ENCODE results near the gene DGKD.
A peak's percentile ranks its signal among the peaks of the same experiment; 100 is the strongest.
"Not testable (repeated sequence)": the region's sequence is repeated elsewhere in the genome, so short reads cannot be mapped to it uniquely, and the experiment has no call there.

DGKD gene, protein sequence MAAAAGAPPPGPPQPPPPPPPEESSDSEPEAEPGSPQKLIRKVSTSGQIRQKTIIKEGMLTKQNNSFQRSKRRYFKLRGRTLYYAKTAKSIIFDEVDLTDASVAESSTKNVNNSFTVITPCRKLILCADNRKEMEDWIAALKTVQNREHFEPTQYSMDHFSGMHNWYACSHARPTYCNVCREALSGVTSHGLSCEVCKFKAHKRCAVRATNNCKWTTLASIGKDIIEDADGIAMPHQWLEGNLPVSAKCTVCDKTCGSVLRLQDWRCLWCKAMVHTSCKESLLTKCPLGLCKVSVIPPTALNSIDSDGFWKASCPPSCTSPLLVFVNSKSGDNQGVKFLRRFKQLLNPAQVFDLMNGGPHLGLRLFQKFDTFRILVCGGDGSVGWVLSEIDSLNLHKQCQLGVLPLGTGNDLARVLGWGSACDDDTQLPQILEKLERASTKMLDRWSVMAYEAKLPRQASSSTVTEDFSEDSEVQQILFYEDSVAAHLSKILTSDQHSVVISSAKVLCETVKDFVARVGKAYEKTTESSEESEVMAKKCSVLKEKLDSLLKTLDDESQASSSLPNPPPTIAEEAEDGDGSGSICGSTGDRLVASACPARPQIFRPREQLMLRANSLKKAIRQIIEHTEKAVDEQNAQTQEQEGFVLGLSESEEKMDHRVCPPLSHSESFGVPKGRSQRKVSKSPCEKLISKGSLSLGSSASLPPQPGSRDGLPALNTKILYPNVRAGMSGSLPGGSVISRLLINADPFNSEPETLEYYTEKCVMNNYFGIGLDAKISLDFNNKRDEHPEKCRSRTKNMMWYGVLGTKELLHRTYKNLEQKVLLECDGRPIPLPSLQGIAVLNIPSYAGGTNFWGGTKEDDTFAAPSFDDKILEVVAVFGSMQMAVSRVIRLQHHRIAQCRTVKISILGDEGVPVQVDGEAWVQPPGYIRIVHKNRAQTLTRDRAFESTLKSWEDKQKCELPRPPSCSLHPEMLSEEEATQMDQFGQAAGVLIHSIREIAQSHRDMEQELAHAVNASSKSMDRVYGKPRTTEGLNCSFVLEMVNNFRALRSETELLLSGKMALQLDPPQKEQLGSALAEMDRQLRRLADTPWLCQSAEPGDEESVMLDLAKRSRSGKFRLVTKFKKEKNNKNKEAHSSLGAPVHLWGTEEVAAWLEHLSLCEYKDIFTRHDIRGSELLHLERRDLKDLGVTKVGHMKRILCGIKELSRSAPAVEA

GRCh38 chr2:233353769-233354499 lies at the start of gene DGKD:
Gene DGKD (plus strand): TSS chr2:233354494. CDS start chr2:233354519, 25 bp downstream.
- DNase-seq (ENCODE audit: low read depth): peak; percentile 63

- DNase-seq (ENCODE audit: low read depth): no peak
Measured at GRCh38 chr2:233307565-233307964, 46.7 kb upstream of the DGKD start, which contains the start of gene SAG. Gene SAG (plus strand): TSS chr2:233307816. CDS start chr2:233309190, 1,374 bp downstream.

DNA sequence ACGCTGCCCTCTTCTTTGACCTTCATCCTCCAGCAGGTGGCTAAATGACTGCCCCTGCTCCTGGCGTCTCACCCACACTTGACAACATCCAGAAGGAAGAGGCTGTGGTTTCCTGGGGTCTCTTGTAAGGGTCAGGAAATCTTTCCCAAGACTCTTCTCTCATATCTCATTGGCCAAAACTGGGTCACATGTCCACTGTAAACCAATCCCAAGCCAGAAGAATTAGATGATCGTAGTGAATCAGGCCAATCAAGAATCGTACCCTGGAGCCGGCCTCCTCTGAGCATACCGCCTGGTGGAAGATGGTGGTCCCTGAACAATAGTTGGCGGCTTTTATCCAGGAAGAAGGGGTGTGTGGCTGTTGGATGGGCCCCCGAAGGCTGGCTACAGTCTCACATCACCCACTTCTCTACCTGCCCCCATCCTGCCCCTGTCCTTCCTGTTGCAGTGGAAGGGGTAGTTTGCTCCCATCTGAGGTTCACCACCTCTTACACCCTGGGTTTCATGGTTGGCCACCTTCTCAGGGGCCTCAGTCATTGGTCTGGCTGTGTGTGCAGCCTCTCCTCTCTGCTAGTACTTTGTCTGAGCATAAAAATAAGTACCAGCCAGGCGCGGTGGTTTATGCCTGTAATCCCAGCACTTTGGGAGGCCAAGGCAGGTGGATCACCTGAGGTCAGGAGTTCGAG lies 42.9 kb upstream of the DGKD start:
- no peak for DNase-seq (ENCODE audit: low read depth)

GRCh38 chr2:233312874-233313273 lies 41.4 kb upstream of the DGKD start:
- no peak for DNase-seq (ENCODE audit: low read depth)

DNA sequence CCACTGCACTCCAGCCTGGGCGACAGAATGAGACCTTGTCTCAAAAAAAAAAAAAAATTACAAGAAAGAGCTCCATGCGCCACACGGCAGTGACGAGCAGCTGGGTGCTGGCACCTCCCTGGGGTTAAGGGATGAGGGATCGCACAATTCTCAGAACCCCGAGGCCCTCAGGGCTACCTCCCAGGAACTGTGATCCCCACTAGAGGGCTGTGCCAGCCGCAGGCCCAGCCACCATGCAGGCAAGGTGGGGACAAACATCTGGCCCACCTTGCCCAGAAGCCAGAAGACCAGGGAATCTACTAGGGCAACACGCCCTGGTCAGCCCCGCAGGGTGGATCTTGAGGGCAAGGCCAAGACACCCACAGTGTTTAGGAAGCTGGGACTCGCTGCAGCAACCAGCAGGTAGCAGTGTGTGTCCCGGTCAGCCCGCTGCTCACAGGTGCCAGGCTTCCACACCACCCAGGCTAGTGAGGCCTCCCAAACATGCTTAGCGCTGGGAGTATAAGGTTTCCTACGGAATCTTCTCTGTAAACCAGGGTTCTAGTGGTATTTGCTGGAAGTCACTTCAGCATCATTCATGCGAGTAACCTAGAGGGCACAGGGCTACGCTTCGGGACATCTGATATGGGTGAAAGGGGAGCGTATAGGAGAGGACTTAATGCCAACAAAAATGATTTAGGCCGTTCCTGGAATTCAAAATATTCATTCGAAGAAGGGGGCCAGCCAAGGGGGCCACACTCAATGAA lies 39.9 kb upstream of the DGKD start:
- DNase-seq (ENCODE audit: low read depth): no peak

DNA sequence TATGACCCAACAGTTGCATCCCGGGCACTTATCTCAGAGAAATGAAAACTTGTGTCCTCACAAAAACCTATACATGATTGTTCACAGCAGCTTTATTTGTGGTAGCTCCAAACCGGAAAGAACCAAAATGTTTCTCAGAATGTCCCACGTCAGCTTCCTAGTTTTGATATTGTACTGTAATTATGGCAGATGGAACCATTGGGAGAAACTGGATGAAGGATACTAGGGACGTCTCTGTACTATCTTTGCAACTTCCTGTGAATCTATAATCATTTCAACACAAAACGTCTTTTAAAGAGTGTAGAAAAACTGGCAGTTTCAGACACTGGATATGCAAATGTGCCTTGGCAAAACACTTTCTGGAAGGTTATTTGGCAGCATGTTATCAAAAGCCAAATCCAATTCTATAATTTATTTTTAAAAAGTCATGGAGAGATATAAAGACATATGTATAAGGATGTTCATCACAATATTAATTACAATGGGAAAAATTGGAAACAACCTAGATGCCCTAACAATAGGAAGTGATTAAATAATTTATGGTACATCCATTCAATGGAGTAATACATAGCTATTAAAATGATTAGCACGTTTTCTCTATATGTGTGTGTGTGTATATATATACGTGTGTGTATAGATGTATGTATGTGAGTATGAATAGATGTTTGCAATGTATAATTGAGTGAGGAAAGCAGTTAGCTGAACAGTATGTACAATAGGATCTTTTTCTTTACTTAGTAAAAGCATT lies 36.9 kb upstream of the DGKD start:
- DNase-seq (ENCODE audit: low read depth): no peak

GRCh38 chr2:233319256-233319655 lies 35.0 kb upstream of the DGKD start:
- no peak for DNase-seq (ENCODE audit: low read depth)

GRCh38 chr2:233320470-233320869 lies 33.8 kb upstream of the DGKD start:
- no peak for DNase-seq (ENCODE audit: low read depth)

DNA sequence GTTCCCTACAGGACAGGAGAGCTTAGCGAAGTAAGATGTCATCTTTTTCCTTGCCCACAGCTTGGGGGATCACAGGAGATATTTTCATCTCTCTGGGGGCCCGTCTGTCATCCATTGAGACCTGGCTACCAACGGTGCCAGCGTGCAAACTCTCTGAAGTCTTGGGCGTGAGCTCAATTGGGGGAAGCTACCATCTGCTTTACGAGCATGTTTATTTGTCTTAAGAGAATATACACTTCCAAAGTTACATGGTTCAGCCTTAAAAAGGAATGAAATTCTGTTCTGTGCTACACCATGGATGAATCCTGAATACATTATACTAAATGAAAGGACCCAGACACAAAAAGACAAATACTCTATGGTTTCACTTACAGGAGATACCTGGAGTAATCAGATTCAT lies 33.1 kb upstream of the DGKD start:
- no peak for DNase-seq (ENCODE audit: low read depth)

DNA sequence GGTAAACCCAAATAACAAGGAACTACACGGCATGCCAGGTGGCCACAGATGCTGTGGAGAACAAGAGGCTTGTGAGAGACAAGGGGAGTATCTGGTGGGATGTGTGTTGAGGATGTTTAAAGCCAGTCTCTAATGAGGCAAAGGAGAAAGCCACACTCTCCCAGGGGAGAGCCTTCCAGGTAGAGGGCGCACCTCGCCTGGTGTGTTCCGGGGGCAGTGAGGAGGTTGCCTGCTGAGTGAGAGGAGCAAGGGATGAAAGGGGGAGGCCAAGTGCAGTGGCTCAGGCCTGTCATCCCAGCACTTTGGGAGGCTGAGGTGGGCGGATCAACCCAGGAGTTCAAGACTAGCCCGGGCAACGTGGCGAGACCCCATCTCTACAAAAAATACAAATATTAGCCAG lies 30.4 kb upstream of the DGKD start:
- no peak for DNase-seq (ENCODE audit: low read depth)

- no peak for DNase-seq (ENCODE audit: low read depth)
Measured at GRCh38 chr2:233325256-233325655, 29.0 kb upstream of the DGKD start.

GRCh38 chr2:233325814-233326213 lies 28.5 kb upstream of the DGKD start:
- no peak for DNase-seq (ENCODE audit: low read depth)

DNA sequence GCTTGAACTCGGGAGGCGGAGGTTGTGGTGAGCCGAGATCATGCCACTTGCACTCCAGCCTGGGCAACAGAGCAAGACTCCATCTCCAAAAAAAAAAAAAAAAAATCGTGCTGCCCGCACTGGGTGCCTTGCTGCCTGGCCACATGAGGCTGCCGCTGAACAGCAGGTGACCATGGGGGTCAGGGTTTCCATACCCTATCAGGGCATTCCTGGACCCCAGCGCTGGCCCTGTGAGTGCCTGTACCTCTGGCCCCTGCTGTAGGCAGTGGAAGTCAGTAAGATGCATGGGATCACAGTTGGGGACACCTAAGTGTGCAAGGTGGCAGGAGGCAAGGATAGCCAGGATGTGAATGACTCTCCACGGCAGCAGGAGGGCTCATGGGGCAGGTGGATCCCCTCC lies 27.8 kb upstream of the DGKD start:
- DNase-seq (ENCODE audit: low read depth): no peak

DNA sequence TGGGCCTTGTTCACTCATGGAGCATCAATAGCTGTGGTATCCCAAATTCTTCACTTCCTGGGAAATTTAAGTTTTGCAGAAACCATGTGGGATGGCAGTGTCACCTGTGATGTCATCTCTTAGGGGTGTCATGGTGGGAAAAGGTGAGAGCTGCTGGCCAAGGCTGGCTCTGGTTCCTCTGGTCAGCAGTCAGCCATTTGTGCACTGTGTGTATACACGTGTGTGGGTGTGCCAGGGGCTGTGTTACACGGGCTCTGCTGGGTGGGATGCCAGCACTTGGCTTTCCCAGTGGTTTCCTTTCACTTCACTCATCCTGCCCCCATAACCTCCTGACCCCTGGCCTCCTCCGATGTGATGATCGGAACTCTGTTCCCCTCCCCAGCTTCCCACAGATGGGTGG lies 25.4 kb upstream of the DGKD start:
- DNase-seq (ENCODE audit: low read depth): no peak

- no peak for DNase-seq (ENCODE audit: low read depth)
Measured at GRCh38 chr2:233329489-233330135, 24.7 kb upstream of the DGKD start.

DNA sequence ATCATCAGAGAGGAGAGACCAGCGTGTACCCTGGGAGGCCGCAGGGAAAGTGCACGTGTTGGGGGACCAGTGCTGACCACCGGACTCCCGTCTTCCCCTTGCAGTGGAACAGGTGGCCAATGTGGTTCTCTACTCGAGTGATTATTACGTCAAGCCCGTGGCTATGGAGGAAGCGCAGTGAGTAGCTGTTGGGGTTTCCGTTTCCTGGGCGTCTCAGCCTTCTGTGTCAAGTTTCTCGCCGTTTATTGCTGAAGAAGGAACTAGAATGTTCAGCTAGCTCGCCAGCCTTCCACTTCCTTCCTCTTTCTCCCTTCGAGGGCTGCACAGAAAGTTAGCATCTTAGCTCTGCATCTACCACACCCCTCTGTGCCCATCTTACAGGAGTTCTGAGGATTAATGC lies 22.8 kb upstream of the DGKD start:
- peak; percentile 62 for DNase-seq (ENCODE audit: low read depth)

GRCh38 chr2:233332125-233332524 lies 22.2 kb upstream of the DGKD start:
- DNase-seq (ENCODE audit: low read depth): no peak

GRCh38 chr2:233334915-233335314 lies 19.4 kb upstream of the DGKD start:
- DNase-seq (ENCODE audit: low read depth): no peak

- not testable (repeated sequence) for DNase-seq (ENCODE audit: low read depth)
Measured at GRCh38 chr2:233336091-233336490, 18.2 kb upstream of the DGKD start.
